Colonic mucosa (tissue), 4 donors: ENCODE measurements around the gene C1orf35. TPM values are rescaled to one million over a fixed set of nuclear protein-coding genes. Genes with fewer than 3 reads are reported as not detected.

Experiments used
- DNase-seq: peaks from one replicate; pipeline ENCODE4 v3.0.0-alpha.2; 2020
- H3K27ac ChIP-seq: fragments of 200-600 bp; one replicate; pipeline ENCODE4 v1.8.0; 2021
- H3K27me3 ChIP-seq: fragments of 200-600 bp; one replicate; pipeline ENCODE4 v1.8.0; 2021
- H3K36me3 ChIP-seq: fragments of 200-600 bp; one replicate; pipeline ENCODE4 v1.8.0; 2021
- H3K4me1 ChIP-seq: fragments of 200-600 bp; one replicate; pipeline ENCODE4 v1.8.0; 2021; ENCODE audit warnings: mild to moderate bottlenecking
- H3K4me3 ChIP-seq: fragments of 200-600 bp; one replicate; pipeline ENCODE4 v1.8.0; 2021
- H3K9ac ChIP-seq, 2 donors: one replicate each; pipeline ENCODE4 v1.7.0; 2013; ENCODE audit warnings: control low read depth in 2 of 2, low read depth in 2 of 2, low read length in 2 of 2
- H3K9me3 ChIP-seq: fragments of 200-600 bp; one replicate; pipeline ENCODE4 v1.8.0; 2021
- CTCF ChIP-seq: fragments of 200-600 bp; IDR thresholded peaks from one replicate; pipeline ENCODE4 v1.8.0; 2022; ENCODE audit warnings: antibody characterized with exemption, mild to moderate bottlenecking
- intact Hi-C: fragments of 100-400 bp; cut with DNase I; formaldehyde crosslinking; loops from one replicate; pipeline ENCODE4 v1.14.1; 2022
- total RNA-seq, 2 donors: library from RNA; stranded (reverse); fragmentation: NEBNext Ultra II Directional in 1 of 2; extraction: Animal tissue kit (Norgen Biotek cat#: 25700) in 1 of 2; gene quantifications; one replicate each; pipeline ENCODE4 v1.2.1, GENCODE V29; 2021
- donor health status: healthy.
- donor health status: DM: no; HTN: no; CAD: no.
- donor health status: DM: no; HTN: no; CAD: no.

Gene C1orf35
- total RNA-seq, 2 donors from 2014 or later: 14.9 to 26.4 TPM

- Histone ChIP-seq H3K36me3 (no peaks in the 10 kb centered on the region), H3K27ac (no peak overlapping the region), H3K9me3 (no peaks in the 10 kb centered on the region), H3K9ac (no peak overlapping the region), H3K4me1 (no peaks in the 10 kb centered on the region), H3K27me3 (peaks cover 36% of the 10 kb centered on the region), H3K4me3 (no peak overlapping the region)
- no peak for TF ChIP-seq CTCF
- intact Hi-C loops: no loop called here
- DNase-seq: no peak
Measured at GRCh38 chr1:228062812-228063211, 40.3 kb downstream of the C1orf35 start.

DNA sequence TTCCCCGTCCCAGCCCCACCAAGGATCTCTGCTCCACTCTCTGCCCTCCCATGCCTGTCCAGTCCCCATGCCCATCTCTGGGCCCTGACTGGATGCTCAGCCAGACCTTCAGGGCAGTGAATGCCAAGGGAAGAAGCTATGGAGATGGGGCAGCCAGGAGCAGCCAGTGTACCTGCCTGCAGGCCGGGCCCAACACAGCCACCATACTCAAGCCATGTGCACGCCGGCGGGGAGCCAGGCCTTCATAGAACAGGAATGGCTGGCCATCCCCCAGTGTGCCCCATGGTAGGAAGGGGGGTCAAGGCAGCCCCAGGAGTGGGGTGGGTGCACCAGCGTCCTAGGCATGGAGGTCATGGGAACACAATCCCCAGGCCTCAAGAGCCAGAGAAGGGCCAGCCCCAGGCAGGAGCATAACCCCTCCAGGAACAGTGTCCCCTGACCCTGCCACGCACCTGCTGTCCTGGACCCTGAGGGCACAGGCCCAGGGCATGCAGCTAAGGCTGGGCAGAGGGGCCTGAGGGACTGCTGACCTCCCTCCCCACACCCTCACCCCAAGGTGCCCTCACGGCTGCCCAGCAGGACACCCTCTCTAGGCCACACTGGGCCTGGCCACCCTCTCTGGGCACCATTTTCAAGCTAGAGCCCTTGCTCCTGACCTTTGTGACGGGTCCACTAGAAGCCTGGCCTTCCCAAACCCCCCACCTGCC is 40.9 kb downstream of the C1orf35 start:
- intact Hi-C loops: no loop called here
- Histone ChIP-seq H3K9me3 (no peaks in the 10 kb centered on the region), H3K9ac (no peak overlapping the region), H3K27ac (no peak overlapping the region), H3K4me1 (no peaks in the 10 kb centered on the region), H3K27me3 (peaks cover 39% of the 10 kb centered on the region), H3K36me3 (no peaks in the 10 kb centered on the region), H3K4me3 (no peak overlapping the region)
- no peak for DNase-seq
- TF ChIP-seq CTCF: no peak

DNA sequence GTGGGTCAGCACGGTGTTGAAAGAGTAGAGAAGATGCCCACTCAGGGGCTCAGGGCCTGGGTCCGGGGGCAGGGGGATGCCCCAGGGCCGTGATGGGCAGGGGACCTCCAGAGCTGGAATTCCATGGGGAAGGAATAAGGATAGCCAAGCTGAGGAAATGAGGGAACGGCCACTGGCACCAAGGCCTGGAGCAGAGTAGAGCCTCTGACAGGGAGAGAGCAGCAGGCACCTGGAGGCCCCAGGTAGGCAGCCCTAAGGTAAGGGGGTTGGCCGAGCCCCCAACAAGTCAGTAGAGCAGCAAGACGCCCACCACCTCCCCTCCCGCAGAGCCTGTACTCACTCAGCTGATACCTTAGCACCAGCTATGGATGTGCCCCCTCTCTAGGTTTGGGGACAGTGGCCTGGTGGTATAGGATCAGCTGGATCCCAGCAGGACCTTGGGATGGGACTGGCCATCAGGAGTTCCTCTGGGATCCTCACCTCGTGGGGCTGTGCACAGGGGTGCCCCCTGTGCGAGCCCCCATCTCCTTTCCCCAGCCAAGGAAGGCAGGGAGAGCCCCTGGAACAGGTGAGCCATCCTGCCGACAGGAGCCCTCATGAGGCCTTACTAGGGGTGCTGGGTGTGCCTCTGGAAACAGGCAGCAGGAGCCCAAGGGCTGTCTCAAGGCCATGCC is 41.6 kb downstream of the C1orf35 start:
- H3K9me3 ChIP-seq: no peaks in the 10 kb centered on the region
- no peak for DNase-seq
- intact Hi-C loops: no loop called here
- no peaks in the 10 kb centered on the region for H3K36me3 ChIP-seq
- H3K27me3 ChIP-seq: peaks cover 36% of the 10 kb centered on the region
- H3K9ac ChIP-seq: no peak overlapping the region
- H3K4me1 ChIP-seq: no peaks in the 10 kb centered on the region
- no peak overlapping the region for H3K4me3 ChIP-seq
- no peak overlapping the region for H3K27ac ChIP-seq
- TF ChIP-seq CTCF: no peak

DNA sequence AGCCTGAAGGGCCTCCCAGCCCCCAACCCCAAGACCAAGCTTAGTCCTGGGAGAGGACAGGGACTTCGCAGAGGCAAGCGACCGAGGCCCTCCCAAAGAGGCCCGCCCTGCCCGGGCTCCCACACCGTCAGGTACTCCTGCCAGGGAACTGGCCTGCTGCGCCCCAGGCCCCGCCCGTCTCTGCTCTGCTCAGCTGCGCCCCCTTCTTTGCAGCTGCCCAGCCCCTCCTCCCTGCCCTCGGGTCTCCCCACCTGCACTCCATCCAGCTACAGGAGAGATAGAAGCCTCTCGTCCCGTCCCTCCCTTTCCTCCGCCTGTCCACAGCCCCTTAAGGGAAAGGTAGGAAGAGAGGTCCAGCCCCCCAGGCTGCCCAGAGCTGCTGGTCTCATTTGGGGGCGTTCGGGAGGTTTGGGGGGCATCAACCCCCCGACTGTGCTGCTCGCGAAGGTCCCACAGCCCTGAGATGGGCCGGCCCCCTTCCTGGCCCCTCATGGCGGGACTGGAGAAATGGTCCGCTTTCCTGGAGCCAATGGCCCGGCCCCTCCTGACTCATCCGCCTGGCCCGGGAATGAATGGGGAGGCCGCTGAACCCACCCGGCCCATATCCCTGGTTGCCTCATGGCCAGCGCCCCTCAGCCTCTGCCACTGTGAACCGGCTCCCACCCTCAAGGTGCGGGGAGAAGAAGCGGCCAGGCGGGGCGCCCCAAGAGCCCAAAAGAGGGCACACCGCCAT is 42.5 kb downstream of the C1orf35 start:
- Histone ChIP-seq H3K36me3 (no peaks in the 10 kb centered on the region), H3K9me3 (no peaks in the 10 kb centered on the region), H3K4me3 (peak overlapping the region; percentile 33), H3K27ac (peak overlapping the region; percentile 33), H3K4me1 (no peaks in the 10 kb centered on the region), H3K27me3 (peaks cover 35% of the 10 kb centered on the region), H3K9ac (peak overlapping the region; percentile 58 to 64)
- intact Hi-C loops: no loop called here
- no peak for TF ChIP-seq CTCF
- DNase-seq: peak; percentile 52

GRCh38 chr1:228059634-228060457 is 43.3 kb downstream of the C1orf35 start:
- intact Hi-C loops: no loop called here
- peak overlapping the region; percentile 58 to 64 for H3K9ac ChIP-seq
- peak overlapping the region; percentile 33 for H3K27ac ChIP-seq
- TF ChIP-seq CTCF: no peak
- peak overlapping the region; percentile 33 for H3K4me3 ChIP-seq
- no peaks in the 10 kb centered on the region for H3K36me3 ChIP-seq
- peaks cover 31% of the 10 kb centered on the region for H3K27me3 ChIP-seq
- H3K9me3 ChIP-seq: no peaks in the 10 kb centered on the region
- peak; percentile 100 for DNase-seq
- H3K4me1 ChIP-seq: no peaks in the 10 kb centered on the region
